ENCODE data around the gene ITPR1.

DNA sequence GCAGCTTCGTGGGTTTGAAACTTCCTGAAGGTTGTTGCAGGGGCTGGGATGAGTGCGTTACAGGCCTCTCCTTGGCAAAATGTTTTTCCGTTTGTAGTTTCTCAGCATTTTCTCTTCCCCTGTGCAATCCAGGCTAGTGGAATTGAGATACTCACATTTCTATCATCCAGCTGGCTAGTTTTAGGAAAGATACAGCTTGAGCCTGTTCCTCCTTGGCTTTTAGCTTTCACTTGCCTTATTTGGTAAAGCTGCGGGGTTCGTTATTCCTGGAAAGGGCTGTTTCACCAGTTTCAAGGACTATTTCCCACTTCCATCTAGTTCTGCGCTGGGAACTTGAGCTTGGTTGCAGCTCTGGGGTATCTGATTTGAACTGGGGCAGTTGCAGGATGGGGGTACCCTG lies 90.3 kb downstream of the ITPR1 start:
- TF ChIP-seq OVOL3 (tag by site-specific recombination; IDR thresholded peaks at IDR 0.05): no peak
- TF ChIP-seq, protein P1, sequence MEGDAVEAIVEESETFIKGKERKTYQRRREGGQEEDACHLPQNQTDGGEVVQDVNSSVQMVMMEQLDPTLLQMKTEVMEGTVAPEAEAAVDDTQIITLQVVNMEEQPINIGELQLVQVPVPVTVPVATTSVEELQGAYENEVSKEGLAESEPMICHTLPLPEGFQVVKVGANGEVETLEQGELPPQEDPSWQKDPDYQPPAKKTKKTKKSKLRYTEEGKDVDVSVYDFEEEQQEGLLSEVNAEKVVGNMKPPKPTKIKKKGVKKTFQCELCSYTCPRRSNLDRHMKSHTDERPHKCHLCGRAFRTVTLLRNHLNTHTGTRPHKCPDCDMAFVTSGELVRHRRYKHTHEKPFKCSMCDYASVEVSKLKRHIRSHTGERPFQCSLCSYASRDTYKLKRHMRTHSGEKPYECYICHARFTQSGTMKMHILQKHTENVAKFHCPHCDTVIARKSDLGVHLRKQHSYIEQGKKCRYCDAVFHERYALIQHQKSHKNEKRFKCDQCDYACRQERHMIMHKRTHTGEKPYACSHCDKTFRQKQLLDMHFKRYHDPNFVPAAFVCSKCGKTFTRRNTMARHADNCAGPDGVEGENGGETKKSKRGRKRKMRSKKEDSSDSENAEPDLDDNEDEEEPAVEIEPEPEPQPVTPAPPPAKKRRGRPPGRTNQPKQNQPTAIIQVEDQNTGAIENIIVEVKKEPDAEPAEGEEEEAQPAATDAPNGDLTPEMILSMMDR (tag by site-specific recombination; IDR thresholded peaks at IDR 0.05): no peak
- TF ChIP-seq ZSCAN16 (tag by site-specific recombination; IDR thresholded peaks at IDR 0.05): no peak
- TF ChIP-seq, protein P2, sequence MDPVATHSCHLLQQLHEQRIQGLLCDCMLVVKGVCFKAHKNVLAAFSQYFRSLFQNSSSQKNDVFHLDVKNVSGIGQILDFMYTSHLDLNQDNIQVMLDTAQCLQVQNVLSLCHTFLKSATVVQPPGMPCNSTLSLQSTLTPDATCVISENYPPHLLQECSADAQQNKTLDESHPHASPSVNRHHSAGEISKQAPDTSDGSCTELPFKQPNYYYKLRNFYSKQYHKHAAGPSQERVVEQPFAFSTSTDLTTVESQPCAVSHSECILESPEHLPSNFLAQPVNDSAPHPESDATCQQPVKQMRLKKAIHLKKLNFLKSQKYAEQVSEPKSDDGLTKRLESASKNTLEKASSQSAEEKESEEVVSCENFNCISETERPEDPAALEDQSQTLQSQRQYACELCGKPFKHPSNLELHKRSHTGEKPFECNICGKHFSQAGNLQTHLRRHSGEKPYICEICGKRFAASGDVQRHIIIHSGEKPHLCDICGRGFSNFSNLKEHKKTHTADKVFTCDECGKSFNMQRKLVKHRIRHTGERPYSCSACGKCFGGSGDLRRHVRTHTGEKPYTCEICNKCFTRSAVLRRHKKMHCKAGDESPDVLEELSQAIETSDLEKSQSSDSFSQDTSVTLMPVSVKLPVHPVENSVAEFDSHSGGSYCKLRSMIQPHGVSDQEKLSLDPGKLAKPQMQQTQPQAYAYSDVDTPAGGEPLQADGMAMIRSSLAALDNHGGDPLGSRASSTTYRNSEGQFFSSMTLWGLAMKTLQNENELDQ (tag by site-specific recombination; IDR thresholded peaks at IDR 0.05; ENCODE audit: low read depth): no peak
- TF ChIP-seq ZBTB20 (tag by site-specific recombination; IDR thresholded peaks at IDR 0.05): 0 out of 2 replicates have a peak, but pooled peaks have one; percentile 27
- TF ChIP-seq ZNF274 (IDR thresholded peaks at IDR 0.05; ENCODE audit: low read length): no peak
- no peak for TF ChIP-seq ZNF274 (tag by site-specific recombination; IDR thresholded peaks at IDR 0.05; ENCODE audit: borderline replicate concordance)
- TF ChIP-seq, protein P3, sequence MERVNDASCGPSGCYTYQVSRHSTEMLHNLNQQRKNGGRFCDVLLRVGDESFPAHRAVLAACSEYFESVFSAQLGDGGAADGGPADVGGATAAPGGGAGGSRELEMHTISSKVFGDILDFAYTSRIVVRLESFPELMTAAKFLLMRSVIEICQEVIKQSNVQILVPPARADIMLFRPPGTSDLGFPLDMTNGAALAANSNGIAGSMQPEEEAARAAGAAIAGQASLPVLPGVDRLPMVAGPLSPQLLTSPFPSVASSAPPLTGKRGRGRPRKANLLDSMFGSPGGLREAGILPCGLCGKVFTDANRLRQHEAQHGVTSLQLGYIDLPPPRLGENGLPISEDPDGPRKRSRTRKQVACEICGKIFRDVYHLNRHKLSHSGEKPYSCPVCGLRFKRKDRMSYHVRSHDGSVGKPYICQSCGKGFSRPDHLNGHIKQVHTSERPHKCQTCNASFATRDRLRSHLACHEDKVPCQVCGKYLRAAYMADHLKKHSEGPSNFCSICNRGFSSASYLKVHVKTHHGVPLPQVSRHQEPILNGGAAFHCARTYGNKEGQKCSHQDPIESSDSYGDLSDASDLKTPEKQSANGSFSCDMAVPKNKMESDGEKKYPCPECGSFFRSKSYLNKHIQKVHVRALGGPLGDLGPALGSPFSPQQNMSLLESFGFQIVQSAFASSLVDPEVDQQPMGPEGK (tag by site-specific recombination; IDR thresholded peaks at IDR 0.05): no peak
- TF ChIP-seq, protein P4, sequence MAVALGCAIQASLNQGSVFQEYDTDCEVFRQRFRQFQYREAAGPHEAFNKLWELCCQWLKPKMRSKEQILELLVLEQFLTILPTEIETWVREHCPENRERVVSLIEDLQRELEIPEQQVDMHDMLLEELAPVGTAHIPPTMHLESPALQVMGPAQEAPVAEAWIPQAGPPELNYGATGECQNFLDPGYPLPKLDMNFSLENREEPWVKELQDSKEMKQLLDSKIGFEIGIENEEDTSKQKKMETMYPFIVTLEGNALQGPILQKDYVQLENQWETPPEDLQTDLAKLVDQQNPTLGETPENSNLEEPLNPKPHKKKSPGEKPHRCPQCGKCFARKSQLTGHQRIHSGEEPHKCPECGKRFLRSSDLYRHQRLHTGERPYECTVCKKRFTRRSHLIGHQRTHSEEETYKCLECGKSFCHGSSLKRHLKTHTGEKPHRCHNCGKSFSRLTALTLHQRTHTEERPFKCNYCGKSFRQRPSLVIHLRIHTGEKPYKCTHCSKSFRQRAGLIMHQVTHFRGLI (tag by site-specific recombination; IDR thresholded peaks at IDR 0.05): no peak

Measured in HEK293 (cell line).